Left lung (tissue), 10 donors: ENCODE data around the gene SLC27A6. TPM values are rescaled to one million over a fixed set of nuclear protein-coding genes. Genes with fewer than 3 reads are reported as not detected.

Experiments
- ATAC-seq: fragments of 200-7000 bp; cut with Tn5 transposase; one replicate; pipeline ENCODE4 v1.9.1; 2020; ENCODE audit warnings: moderate library complexity
- DNase-seq, 4 donors: peaks; one replicate each; pipeline ENCODE4 v3.0.0-alpha.2; 2013 to 2020
- H3K27ac ChIP-seq, 2 donors: fragments of 200-600 bp; sonication (generic) in 1 of 2; one replicate each; pipeline versions ENCODE4 v1.5.0 to v1.8.0; 2020 to 2021
- H3K27me3 ChIP-seq, 2 donors: fragments of 200-600 bp; sonication (generic) in 1 of 2; one replicate each; pipeline versions ENCODE4 v1.5.0 to v1.8.0; 2020 to 2021
- H3K36me3 ChIP-seq, 2 donors: fragments of 200-600 bp; sonication (generic) in 1 of 2; one replicate each; pipeline versions ENCODE4 v1.5.0 to v1.8.0; 2020 to 2021
- H3K4me1 ChIP-seq, 2 donors: fragments of 200-600 bp; one replicate each; pipeline ENCODE4 v1.8.0; 2021
- H3K4me3 ChIP-seq, 2 donors: fragments of 200-600 bp; sonication (generic) in 1 of 2; one replicate each; pipeline versions ENCODE4 v1.5.0 to v1.8.0; 2020 to 2021; ENCODE audit warnings: mild to moderate bottlenecking in 1 of 2
- H3K9me3 ChIP-seq, 2 donors: fragments of 200-600 bp; sonication (generic) in 1 of 2; one replicate each; pipeline versions ENCODE4 v1.5.0 to v1.8.0; 2020 to 2021
- CTCF ChIP-seq, 2 donors: fragments of 200-600 bp; sonication (generic) in 1 of 2; IDR thresholded peaks; one replicate each; pipeline versions ENCODE4 v1.5.0 to v1.8.0; 2021; ENCODE audit warnings: antibody characterized with exemption in 2 of 2
- intact Hi-C, 2 donors: fragments of 100-400 bp; cut with DNase I; formaldehyde crosslinking; loops; one replicate each; pipeline versions ENCODE4 v1.11.2 to v1.14.2; 2022
- polyA plus RNA-seq, 6 donors: library from polyadenylated mRNA; unstranded; fragments of 120-200 nt; gene quantifications; one replicate each; pipeline ENCODE4 v1.2.1, GENCODE V29; 2013; ENCODE audit not compliant: insufficient read length in 6 of 6
- total RNA-seq, 2 donors: library from RNA; stranded (reverse); fragmentation: NEBNext Ultra II Directional; extraction: Animal tissue kit (Norgen Biotek cat#: 25700); gene quantifications; one replicate each; pipeline ENCODE4 v1.2.1, GENCODE V29; 2021
- donor health status: DM: no; HTN: yes; CAD: no.
- donor health status: DM: no; HTN: no; CAD: no.

The SLC27A6 gene
- total and polyA plus RNA-seq, 8 donors = 0.39 to 6.6 (median 4.1) TPM

GRCh38 chr5:129078660-129079059, 113.4 kb downstream of the SLC27A6 start:
- ATAC-seq = no peak

GRCh38 chr5:129079496-129079895, 114.2 kb downstream of the SLC27A6 start:
- no peak overlapping the region for H3K27ac ChIP-seq
- DNase-seq = no peak
- H3K4me3 ChIP-seq = no peak overlapping the region
- TF ChIP-seq CTCF (IDR thresholded peaks at IDR 0.05) = no peak
- H3K27me3 ChIP-seq = peaks cover 0 to 5% of the 10 kb centered on the region in 2 donors
- intact Hi-C loops = no loop called here
- no peaks in the 10 kb centered on the region for H3K9me3 ChIP-seq
- ATAC-seq = no peak
- no peaks in the 10 kb centered on the region for H3K4me1 ChIP-seq
- H3K36me3 ChIP-seq = no peaks in the 10 kb centered on the region

More at GRCh38 chr5:129078660-129079059, 113.4 kb downstream of the SLC27A6 start:
- Histone ChIP-seq H3K4me3 (no peak overlapping the region), H3K27me3 (peaks cover 0 to 5% of the 10 kb centered on the region in 2 donors), H3K36me3 (no peaks in the 10 kb centered on the region), H3K27ac (no peak overlapping the region), H3K4me1 (no peaks in the 10 kb centered on the region), H3K9me3 (no peaks in the 10 kb centered on the region)
- DNase-seq = no peak
- intact Hi-C loops = no loop called here
- no peak for TF ChIP-seq CTCF (IDR thresholded peaks at IDR 0.05)

GRCh38 chr5:129080766-129081165, 115.5 kb downstream of the SLC27A6 start:
- Histone ChIP-seq H3K9me3 (no peaks in the 10 kb centered on the region), H3K4me1 (no peaks in the 10 kb centered on the region), H3K27me3 (peaks cover 0 to 5% of the 10 kb centered on the region in 2 donors), H3K4me3 (no peak overlapping the region), H3K27ac (no peak overlapping the region), H3K36me3 (no peaks in the 10 kb centered on the region)
- no peak for TF ChIP-seq CTCF (IDR thresholded peaks at IDR 0.05)
- intact Hi-C loops = no loop called here
- DNase-seq (no peak), ATAC-seq (no peak)

- Histone ChIP-seq H3K9me3 (no peaks in the 10 kb centered on the region), H3K4me3 (no peak overlapping the region), H3K36me3 (no peaks in the 10 kb centered on the region), H3K27ac (no peak overlapping the region), H3K4me1 (no peaks in the 10 kb centered on the region), H3K27me3 (peaks cover 0 to 5% of the 10 kb centered on the region in 2 donors)
- ATAC-seq (no peak), DNase-seq (no peak)
- intact Hi-C loops = no loop called here
- TF ChIP-seq CTCF (IDR thresholded peaks at IDR 0.05) = no peak
Observed at GRCh38 chr5:129082225-129083136, 117.2 kb downstream of the SLC27A6 start.

Other genes starting within 250 kb of the SLC27A6 start
- gene ISOC1, start 129.3 kb downstream of the SLC27A6 start, total RNA-seq = 10 to 100 TPM; 22.7 to 27.1 TPM
- gene ISOC1, start 129.3 kb downstream of the SLC27A6 start, polyA plus RNA-seq = 10 to 100 TPM; 36.4 to 51.6 (median 42.1) TPM